Natural killer cell (primary cell): ENCODE measurements around the gene FYN. TPM values are rescaled to one million over a fixed set of nuclear protein-coding genes. Genes with fewer than 3 reads are reported as not detected.

Experiments used
- ATAC-seq, 3 donors: fragments of 150-1000 bp in 2 of 3; fragments of 200-7000 bp in 1 of 3; cut with Tn5 transposase; 1 replicate in 1 of 3; 2 replicates in 2 of 3; pipeline ENCODE4 v1.10.0; 2021; ENCODE audit warnings: mild to moderate bottlenecking in 2 of 3, moderate library complexity in 2 of 3
- DNase-seq, 2 donors: peaks; one replicate each; pipeline versions ENCODE4 v3.0.0 to v3.0.0-alpha.2; 2013 to 2021; ENCODE audit warnings: mixed read lengths in 1 of 2
- H3K27ac ChIP-seq: one replicate; pipeline ENCODE4 v1.5.1; 2013; ENCODE audit warnings: mild to moderate bottlenecking, low read length
- H3K27me3 ChIP-seq: one replicate; pipeline ENCODE4 v1.6.1; 2013; ENCODE audit warnings: low read length; ENCODE audit not compliant: control insufficient read depth, insufficient read depth
- H3K36me3 ChIP-seq: one replicate; pipeline ENCODE4 v1.6.1; 2013; ENCODE audit warnings: low read length; ENCODE audit not compliant: control insufficient read depth, insufficient read depth
- H3K4me1 ChIP-seq: one replicate; pipeline ENCODE4 v1.6.1; 2013; ENCODE audit warnings: low read length; ENCODE audit not compliant: control insufficient read depth, insufficient read depth
- H3K4me3 ChIP-seq: one replicate; pipeline ENCODE4 v1.5.1; 2013; ENCODE audit warnings: low read length
- H3K9me3 ChIP-seq: one replicate; pipeline ENCODE4 v1.6.1; 2013; ENCODE audit warnings: low read length; ENCODE audit not compliant: control insufficient read depth, insufficient read depth
- H3K27ac Mint-ChIP-seq, 2 donors: one replicate each; pipeline ENCODE4 v1.8.0; 2022; ENCODE audit warnings: mild to moderate bottlenecking in 2 of 2, mixed read lengths in 2 of 2, moderate library complexity in 1 of 2
- H3K27me3 Mint-ChIP-seq, 2 donors: one replicate each; pipeline ENCODE4 v1.8.0; 2022; ENCODE audit warnings: low read depth in 2 of 2, mixed read lengths in 2 of 2
- H3K36me3 Mint-ChIP-seq: one replicate; pipeline ENCODE4 v1.8.0; 2022; ENCODE audit warnings: mixed read lengths
- H3K4me1 Mint-ChIP-seq, 2 donors: one replicate each; pipeline ENCODE4 v1.8.0; 2022; ENCODE audit warnings: mixed read lengths in 2 of 2
- H3K4me3 Mint-ChIP-seq: one replicate; pipeline ENCODE4 v1.8.0; 2022; ENCODE audit warnings: mild to moderate bottlenecking, moderate library complexity, mixed read lengths
- H3K9me3 Mint-ChIP-seq, 2 donors: one replicate each; pipeline ENCODE4 v1.8.0; 2022; ENCODE audit warnings: mixed read lengths in 2 of 2
- WGBS: methylation state at CpG from one replicate; pipeline ENCODE4 v1.1.7; 2013; ENCODE audit warnings: missing lambda C conversion rate; ENCODE audit not compliant: insufficient coverage; 5-methylcytosine and 5-hydroxymethylcytosine counted together
- intact Hi-C: fragments of 100-400 bp; cut with micrococcal nuclease; formaldehyde crosslinking; loops from one replicate; pipeline ENCODE4 v1.14.2; 2022
- total RNA-seq, 4 donors: library from RNA; stranded (reverse); fragments of 120-200 nt in 1 of 4; gene quantifications; one replicate each; pipeline versions ENCODE4 v1.2.3 to v1.2.4, GENCODE V29; 2013 to 2022
- TF ChIP-seq, protein P1 (sequence below): fragments of 200-600 bp; IDR thresholded peaks from one replicate; pipeline ENCODE4 v1.8.0; 2022; ENCODE audit warnings: antibody characterized with exemption

The FYN gene
- total RNA-seq, 3 donors from 2014 or later (not counting 1 experiment from before 2014, with no cell fraction given) = 616 to 757 (median 713) TPM

DNA sequence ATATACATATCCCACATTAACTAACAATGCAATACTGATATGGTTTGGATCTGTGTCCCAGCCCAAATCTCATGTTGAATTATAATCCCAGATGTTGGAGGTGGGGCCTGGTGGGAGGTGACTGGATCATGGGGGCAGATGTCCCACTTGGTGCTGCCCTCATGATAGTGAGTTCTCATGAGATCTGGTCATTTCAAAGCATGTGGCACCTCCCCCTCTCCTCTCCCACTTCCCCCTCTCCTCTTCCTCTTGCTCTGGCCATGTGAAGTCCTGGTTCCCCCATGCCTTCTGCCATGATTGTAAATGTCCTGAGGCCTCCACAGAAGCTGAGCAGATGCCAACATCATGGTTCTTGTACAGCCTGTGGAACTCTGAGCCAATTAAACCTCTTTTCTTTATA, 71.2 kb downstream of the FYN start:
- H3K9me3 Mint-ChIP-seq = no peaks in the 10 kb centered on the region
- H3K4me1 ChIP-seq = peaks cover 53% of the 10 kb centered on the region
- H3K27me3 ChIP-seq = no peaks in the 10 kb centered on the region
- H3K36me3 ChIP-seq = peaks cover 12% of the 10 kb centered on the region
- peak overlapping the region; percentile 94 to 98 for H3K27ac Mint-ChIP-seq
- no peaks in the 10 kb centered on the region for H3K27me3 Mint-ChIP-seq
- intact Hi-C loops = loop anchor here (10.0 kb wide), 1 partner anchor 193 kb away; no protein-coding TSS in a partner anchor
- peak overlapping the region; percentile 65 for H3K4me3 Mint-ChIP-seq
- no peak for DNase-seq
- peaks cover 6% of the 10 kb centered on the region for H3K36me3 Mint-ChIP-seq
- ATAC-seq = no peak
- TF ChIP-seq, protein P1, sequence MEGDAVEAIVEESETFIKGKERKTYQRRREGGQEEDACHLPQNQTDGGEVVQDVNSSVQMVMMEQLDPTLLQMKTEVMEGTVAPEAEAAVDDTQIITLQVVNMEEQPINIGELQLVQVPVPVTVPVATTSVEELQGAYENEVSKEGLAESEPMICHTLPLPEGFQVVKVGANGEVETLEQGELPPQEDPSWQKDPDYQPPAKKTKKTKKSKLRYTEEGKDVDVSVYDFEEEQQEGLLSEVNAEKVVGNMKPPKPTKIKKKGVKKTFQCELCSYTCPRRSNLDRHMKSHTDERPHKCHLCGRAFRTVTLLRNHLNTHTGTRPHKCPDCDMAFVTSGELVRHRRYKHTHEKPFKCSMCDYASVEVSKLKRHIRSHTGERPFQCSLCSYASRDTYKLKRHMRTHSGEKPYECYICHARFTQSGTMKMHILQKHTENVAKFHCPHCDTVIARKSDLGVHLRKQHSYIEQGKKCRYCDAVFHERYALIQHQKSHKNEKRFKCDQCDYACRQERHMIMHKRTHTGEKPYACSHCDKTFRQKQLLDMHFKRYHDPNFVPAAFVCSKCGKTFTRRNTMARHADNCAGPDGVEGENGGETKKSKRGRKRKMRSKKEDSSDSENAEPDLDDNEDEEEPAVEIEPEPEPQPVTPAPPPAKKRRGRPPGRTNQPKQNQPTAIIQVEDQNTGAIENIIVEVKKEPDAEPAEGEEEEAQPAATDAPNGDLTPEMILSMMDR = no peak
- H3K4me3 ChIP-seq = no peak overlapping the region
- H3K9me3 ChIP-seq = no peaks in the 10 kb centered on the region
- H3K27ac ChIP-seq = no peak overlapping the region
- H3K4me1 Mint-ChIP-seq = peaks cover 78 to 79% of the 10 kb centered on the region in 2 donors

DNA sequence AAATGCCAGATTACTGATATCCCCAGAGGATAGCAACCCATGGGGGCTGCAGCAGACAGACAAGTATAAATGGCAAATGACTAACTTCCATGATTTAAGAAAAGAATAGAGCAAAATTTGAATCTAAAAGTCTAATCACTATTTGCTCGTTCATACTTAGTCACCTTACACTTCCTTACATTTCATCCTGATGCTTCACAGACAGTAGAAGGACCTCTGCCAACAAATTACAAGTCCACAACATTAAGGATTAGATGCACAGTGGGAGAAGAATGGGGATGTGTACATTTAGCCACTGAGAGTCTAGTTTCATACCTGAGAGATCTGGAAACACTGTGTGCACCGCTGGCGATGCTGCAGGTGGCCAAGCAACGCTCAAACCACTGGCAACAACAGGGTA, 72.4 kb downstream of the FYN start:
- Mint-ChIP-seq H3K36me3 (peaks cover 6% of the 10 kb centered on the region), H3K4me1 (peaks cover 67 to 75% of the 10 kb centered on the region in 2 donors), H3K9me3 (no peaks in the 10 kb centered on the region), H3K27ac (peak overlapping the region; percentile 94 to 98), H3K4me3 (peak overlapping the region; percentile 4), H3K27me3 (no peaks in the 10 kb centered on the region)
- WGBS = 36% methylated on average over 3 of the region's 4 CpGs
- no peak for DNase-seq
- TF ChIP-seq, protein P1 = no peak
- H3K4me3 ChIP-seq = no peak overlapping the region
- no peaks in the 10 kb centered on the region for H3K9me3 ChIP-seq
- H3K27me3 ChIP-seq = no peaks in the 10 kb centered on the region
- H3K36me3 ChIP-seq = peaks cover 7% of the 10 kb centered on the region
- H3K4me1 ChIP-seq = peaks cover 42% of the 10 kb centered on the region
- intact Hi-C loops = loop anchor here (10.0 kb wide), 1 partner anchor 194 kb away; no protein-coding TSS in a partner anchor
- H3K27ac ChIP-seq = no peak overlapping the region
- ATAC-seq = no peak

GRCh38 chr6:111800259-111800765, 72.9 kb downstream of the FYN start:
- peak overlapping the region; percentile 40 for H3K4me3 Mint-ChIP-seq
- H3K4me1 Mint-ChIP-seq = peaks cover 62 to 70% of the 10 kb centered on the region in 2 donors
- DNase-seq (no peak), ATAC-seq (no peak)
- H3K4me1 ChIP-seq = peaks cover 37% of the 10 kb centered on the region
- H3K27ac ChIP-seq = no peak overlapping the region
- H3K36me3 Mint-ChIP-seq = peaks cover 6% of the 10 kb centered on the region
- intact Hi-C loops = loop anchor here (10.0 kb wide), 1 partner anchor 194 kb away; no protein-coding TSS in a partner anchor
- H3K9me3 ChIP-seq = no peaks in the 10 kb centered on the region
- peaks cover 7% of the 10 kb centered on the region for H3K36me3 ChIP-seq
- peak overlapping the region; percentile 94 to 98 for H3K27ac Mint-ChIP-seq
- H3K27me3 Mint-ChIP-seq = no peaks in the 10 kb centered on the region
- 96% methylated on average over 11 of the region's 11 CpGs for WGBS
- TF ChIP-seq, protein P1 = no peak
- H3K4me3 ChIP-seq = no peak overlapping the region
- no peaks in the 10 kb centered on the region for H3K27me3 ChIP-seq
- H3K9me3 Mint-ChIP-seq = no peaks in the 10 kb centered on the region
